ENCODE data around the gene FOXB2.

- TF ChIP-seq CTCF (IDR thresholded peaks at IDR 0.05; ENCODE audit: extremely low read depth in 1 of 2, insufficient read depth in 1 of 2, low read depth in 1 of 2, low read length in 2 of 2): no peak
- no peak for TF ChIP-seq POLR2AphosphoS5 (IDR thresholded peaks at IDR 0.05; ENCODE audit: insufficient read depth, low read depth, low read length)
- no peak for TF ChIP-seq JUN (IDR thresholded peaks at IDR 0.05; ENCODE audit: borderline replicate concordance, insufficient read depth, insufficient read length, low read depth)
Observed at GRCh38 chr9:77018058-77018968, 1.1 kb upstream of the FOXB2 start.
